ENCODE results near the gene IL13RA2. TPM values are rescaled to one million over a fixed set of nuclear protein-coding genes. Genes with fewer than 3 reads are reported as not detected.

IL13RA2 gene
- total RNA-seq, 1 experiment from 2014 or later = 0.28 TPM

GRCh38 chrX:115023811-115024210, 6.4 kb upstream of the IL13RA2 start:
- ChIA-PET POLR2A (ENCODE audit: low non-redundant PET) (no interaction called here), CTCF (no interaction called here)
- DNase-seq (ENCODE audit: low spot score) = no peak
- Histone ChIP-seq H3K27me3 (replicated peaks; ENCODE audit: insufficient read depth, low read depth, low read length, poor library complexity) (no peaks in the 10 kb centered on the region), H3K4me3 (ENCODE audit: low read depth, low read length, poor library complexity, severe bottlenecking) (no peak overlapping the region), H3K9me3 (ENCODE audit: low read depth, low read length, poor library complexity, severe bottlenecking) (no peaks in the 10 kb centered on the region), H3K36me3 (ENCODE audit: insufficient read depth, low read length, poor library complexity, severe bottlenecking) (no peaks in the 10 kb centered on the region), H3K27ac (ENCODE audit: low read depth, low read length, poor library complexity, severe bottlenecking) (no peak overlapping the region), H3K4me1 (ENCODE audit: insufficient read depth, low read length, poor library complexity, severe bottlenecking) (peaks cover 16% of the 10 kb centered on the region)
- intact Hi-C loops (cut with micrococcal nuclease; ENCODE audit: unreplicated experiment) = no loop called here
- no peak for TF ChIP-seq EZH2 (IDR thresholded peaks at IDR 0.05; ENCODE audit: borderline replicate concordance, low read depth, low read length, poor library complexity, severe bottlenecking)
- TF ChIP-seq CTCF (conservative IDR thresholded peaks at IDR 0.05; ENCODE audit: low read depth, low read length) = no peak
- no TSS peak for BruUV-seq (replicated peaks)

- Histone ChIP-seq H3K4me1 (ENCODE audit: insufficient read depth, low read length, poor library complexity, severe bottlenecking) (peaks cover 16% of the 10 kb centered on the region), H3K4me3 (ENCODE audit: low read depth, low read length, poor library complexity, severe bottlenecking) (no peak overlapping the region), H3K27me3 (replicated peaks; ENCODE audit: insufficient read depth, low read depth, low read length, poor library complexity) (no peaks in the 10 kb centered on the region), H3K36me3 (ENCODE audit: insufficient read depth, low read length, poor library complexity, severe bottlenecking) (no peaks in the 10 kb centered on the region), H3K9me3 (ENCODE audit: low read depth, low read length, poor library complexity, severe bottlenecking) (no peaks in the 10 kb centered on the region), H3K27ac (ENCODE audit: low read depth, low read length, poor library complexity, severe bottlenecking) (no peak overlapping the region)
- CTCF ChIA-PET = no interaction called here
- intact Hi-C loops (cut with micrococcal nuclease; ENCODE audit: unreplicated experiment) = no loop called here
- POLR2A ChIA-PET (ENCODE audit: low non-redundant PET) = no interaction called here
- peak; percentile 88 for DNase-seq (ENCODE audit: low spot score)
- no peak for TF ChIP-seq CTCF (conservative IDR thresholded peaks at IDR 0.05; ENCODE audit: low read depth, low read length)
- TF ChIP-seq EZH2 (IDR thresholded peaks at IDR 0.05; ENCODE audit: borderline replicate concordance, low read depth, low read length, poor library complexity, severe bottlenecking) = no peak
- BruUV-seq (replicated peaks) = no TSS peak
Measured at GRCh38 chrX:115023139-115023538, 5.7 kb upstream of the IL13RA2 start.

GRCh38 chrX:115021121-115021520, 3.7 kb upstream of the IL13RA2 start:
- Histone ChIP-seq H3K9me3 (ENCODE audit: low read depth, low read length, poor library complexity, severe bottlenecking) (no peaks in the 10 kb centered on the region), H3K36me3 (ENCODE audit: insufficient read depth, low read length, poor library complexity, severe bottlenecking) (no peaks in the 10 kb centered on the region), H3K27ac (ENCODE audit: low read depth, low read length, poor library complexity, severe bottlenecking) (no peak overlapping the region), H3K4me1 (ENCODE audit: insufficient read depth, low read length, poor library complexity, severe bottlenecking) (peaks cover 16% of the 10 kb centered on the region), H3K4me3 (ENCODE audit: low read depth, low read length, poor library complexity, severe bottlenecking) (no peak overlapping the region), H3K27me3 (replicated peaks; ENCODE audit: insufficient read depth, low read depth, low read length, poor library complexity) (no peaks in the 10 kb centered on the region)
- BruUV-seq (replicated peaks) = no TSS peak
- ChIA-PET POLR2A (ENCODE audit: low non-redundant PET) (no interaction called here), CTCF (no interaction called here)
- no peak for TF ChIP-seq EZH2 (IDR thresholded peaks at IDR 0.05; ENCODE audit: borderline replicate concordance, low read depth, low read length, poor library complexity, severe bottlenecking)
- intact Hi-C loops (cut with micrococcal nuclease; ENCODE audit: unreplicated experiment) = no loop called here
- DNase-seq (ENCODE audit: low spot score) = no peak

GRCh38 chrX:115018944-115019343, 1.5 kb upstream of the IL13RA2 start:
- ChIA-PET CTCF (no interaction called here), POLR2A (ENCODE audit: low non-redundant PET) (no interaction called here)
- no peak for DNase-seq (ENCODE audit: low spot score)
- BruUV-seq (replicated peaks) = no TSS peak
- Histone ChIP-seq H3K27me3 (replicated peaks; ENCODE audit: insufficient read depth, low read depth, low read length, poor library complexity) (peaks cover 4% of the 10 kb centered on the region), H3K4me3 (ENCODE audit: low read depth, low read length, poor library complexity, severe bottlenecking) (no peak overlapping the region), H3K4me1 (ENCODE audit: insufficient read depth, low read length, poor library complexity, severe bottlenecking) (peaks cover 16% of the 10 kb centered on the region), H3K27ac (ENCODE audit: low read depth, low read length, poor library complexity, severe bottlenecking) (no peak overlapping the region), H3K9me3 (ENCODE audit: low read depth, low read length, poor library complexity, severe bottlenecking) (no peaks in the 10 kb centered on the region), H3K36me3 (ENCODE audit: insufficient read depth, low read length, poor library complexity, severe bottlenecking) (no peaks in the 10 kb centered on the region)
- intact Hi-C loops (cut with micrococcal nuclease; ENCODE audit: unreplicated experiment) = no loop called here
- TF ChIP-seq EZH2 (IDR thresholded peaks at IDR 0.05; ENCODE audit: borderline replicate concordance, low read depth, low read length, poor library complexity, severe bottlenecking) (no peak), CTCF (conservative IDR thresholded peaks at IDR 0.05; ENCODE audit: low read depth, low read length) (no peak)
